Measurements from ENCODE around the gene MSH5. TPM values are rescaled to one million over a fixed set of nuclear protein-coding genes. Genes with fewer than 3 reads are reported as not detected.
"Not testable (repeated sequence)": the region's sequence is repeated elsewhere in the genome, so short reads cannot be mapped to it uniquely, and the experiment has no call there.

MSH5 gene
- total RNA-seq, 4 donors from 2014 or later: 4.0 to 6.4 (median 4.5) TPM

GRCh38 chr6:31799781-31800180 lies 60.0 kb downstream of the MSH5 start:
- DNase-seq (ENCODE audit: extremely low spot score): no peak
- H3K36me3 ChIP-seq: peaks cover 4 to 40% (median 21%) of the 10 kb centered on the region in 4 donors
- no peaks in the 10 kb centered on the region for H3K27me3 ChIP-seq
- TF ChIP-seq POLR2AphosphoS5 (IDR thresholded peaks at IDR 0.05) (no peak), EP300 (IDR thresholded peaks at IDR 0.05) (no peak), POLR2A (IDR thresholded peaks at IDR 0.05; ENCODE audit: low read depth) (no peak), CTCF (IDR thresholded peaks at IDR 0.05) (no peak)
- H3K27ac ChIP-seq (replicated peaks in 1 of 4): no peak overlapping the region
- intact Hi-C loops (cut with DNase I): loop anchor here (5.0 kb wide), 1 partner anchor 62 kb away; the partner anchor contains the start of gene CLIC1
- no peak overlapping the region for H3K4me3 ChIP-seq
- H3K9me3 ChIP-seq: no peaks in the 10 kb centered on the region
- WGBS: 72% methylated on average over 12 of the region's 12 CpGs
- peaks cover 6 to 16% (median 12%) of the 10 kb centered on the region in 4 donors for H3K4me1 ChIP-seq

- WGBS: 94% methylated on average over 8 of the region's 8 CpGs
- Histone ChIP-seq H3K4me1 (peaks cover 11 to 23% (median 18%) of the 10 kb centered on the region in 4 donors), H3K36me3 (peaks cover 4 to 40% (median 21%) of the 10 kb centered on the region in 4 donors)
- H3K9me3 ChIP-seq; DNase-seq (ENCODE audit: extremely low spot score); H3K27ac ChIP-seq (replicated peaks in 1 of 4); H3K4me3 ChIP-seq; intact Hi-C loops (cut with DNase I); H3K27me3 ChIP-seq: not testable (repeated sequence)
Observed at GRCh38 chr6:31801031-31801927, 61.5 kb downstream of the MSH5 start.

GRCh38 chr6:31805939-31806469 lies 66.2 kb downstream of the MSH5 start:
- H3K27ac ChIP-seq (replicated peaks in 1 of 4): peak overlapping the region; percentile 85 to 96 (median 92)
- H3K4me3 ChIP-seq: peak overlapping the region; percentile 55 to 72 (median 59)
- TF ChIP-seq CTCF (IDR thresholded peaks at IDR 0.05): no peak
- no peak for TF ChIP-seq EP300 (IDR thresholded peaks at IDR 0.05)
- no peak for TF ChIP-seq POLR2A (IDR thresholded peaks at IDR 0.05; ENCODE audit: low read depth)
- no peak for TF ChIP-seq POLR2AphosphoS5 (IDR thresholded peaks at IDR 0.05)
- no peak for DNase-seq (ENCODE audit: extremely low spot score)
- H3K36me3 ChIP-seq: peaks cover 4 to 32% (median 18%) of the 10 kb centered on the region in 4 donors
- intact Hi-C loops (cut with DNase I): no loop called here
- peaks cover 17 to 30% (median 24%) of the 10 kb centered on the region in 4 donors for H3K4me1 ChIP-seq
- WGBS: 15% methylated on average over 7 of the region's 7 CpGs
- no peaks in the 10 kb centered on the region for H3K27me3 ChIP-seq
- no peaks in the 10 kb centered on the region for H3K9me3 ChIP-seq

- under 1% methylated on average over 39 of the region's 51 CpGs for WGBS
- TF ChIP-seq CTCF (IDR thresholded peaks at IDR 0.05) (peak in 2 of 3 experiments; percentile 25 to 32), EP300 (IDR thresholded peaks at IDR 0.05) (no peak), POLR2A (IDR thresholded peaks at IDR 0.05; ENCODE audit: low read depth) (peak; percentile 66), POLR2AphosphoS5 (IDR thresholded peaks at IDR 0.05) (peak; percentile 97 to 99)
- Histone ChIP-seq H3K4me1 (peaks cover 17 to 30% (median 24%) of the 10 kb centered on the region in 4 donors), H3K27me3 (no peaks in the 10 kb centered on the region), H3K27ac (replicated peaks in 1 of 4) (peak within 1 kb of the TSS; percentile 85 to 96 (median 92)), H3K9me3 (no peaks in the 10 kb centered on the region), H3K36me3 (peaks cover 4 to 29% (median 14%) of the 10 kb centered on the region in 4 donors), H3K4me3 (peak within 1 kb of the TSS; percentile 55 to 72 (median 59))
- peak; percentile 98 for DNase-seq (ENCODE audit: extremely low spot score)
- intact Hi-C loops (cut with DNase I): no loop called here
Observed at GRCh38 chr6:31806470-31807272, 66.9 kb downstream of the MSH5 start, which contains the start of gene LSM2. LSM2 (minus strand) TSS chr6:31806966; CDS start chr6:31806757, 209 bp downstream.

GRCh38 chr6:31808599-31808998 lies 68.8 kb downstream of the MSH5 start:
- H3K9me3 ChIP-seq; H3K4me3 ChIP-seq; intact Hi-C loops (cut with DNase I); H3K27me3 ChIP-seq; H3K27ac ChIP-seq (replicated peaks in 1 of 4); DNase-seq (ENCODE audit: extremely low spot score): not testable (repeated sequence)
- 87% methylated on average over 10 of the region's 10 CpGs for WGBS
- H3K36me3 ChIP-seq: peaks cover 0 to 11% (median 0%) of the 10 kb centered on the region in 4 donors
- peaks cover 21 to 32% (median 31%) of the 10 kb centered on the region in 4 donors for H3K4me1 ChIP-seq

Data from esophagus muscularis mucosa (tissue), 4 donors.